IMR-90 (cell line): ENCODE measurements around the gene FAM168A. TPM values are rescaled to one million over a fixed set of nuclear protein-coding genes. Genes with fewer than 3 reads are reported as not detected.

Experiments
- ATAC-seq: fragments of 200-7000 bp; cut with Tn5 transposase; 2 replicates; pipeline ENCODE4 v1.9.1; 2020; ENCODE audit warnings: low read depth, mild to moderate bottlenecking, moderate library complexity
- BruUV-seq: library from RNA; stranded (reverse); fragments of 400-500 nt; replicated peaks from 2 replicates; lab custom pipeline; 2021; lab: Mats Ljungman, UMichigan
- CTCF ChIA-PET: fragments of 300-600 bp; formaldehyde crosslinking; extraction: SDS; loops from one replicate; lab custom pipeline; 2021; ENCODE audit warnings: antibody characterized with exemption; lab: Yijun Ruan, JAX
- POLR2A ChIA-PET: fragments of 300-600 bp; sonication (Branson Sonifier 250); formaldehyde crosslinking; loops from one replicate; lab custom pipeline; 2022; ENCODE audit warnings: antibody characterized with exemption; ENCODE audit not compliant: unreplicated experiment; lab: Charles Lee
- DNase-seq: peaks from one replicate; pipeline ENCODE4 v3.0.0; 2013
- H2AFZ ChIP-seq: replicated peaks from 2 replicates; pipeline ENCODE3; 2013; ENCODE audit warnings: low read length, mild to moderate bottlenecking; ENCODE audit not compliant: poor library complexity
- H2AK5ac ChIP-seq: 2 replicates; pipeline ENCODE4 v1.6.1; 2013; ENCODE audit warnings: low read depth, low read length, inconsistent platforms
- H2AK9ac ChIP-seq: replicated peaks from 2 replicates; pipeline ENCODE3; 2013; ENCODE audit warnings: mild to moderate bottlenecking, low read depth, low read length, moderate library complexity; ENCODE audit not compliant: poor library complexity
- H2BK120ac ChIP-seq: 2 replicates; pipeline ENCODE4 v1.6.1; 2013; ENCODE audit warnings: low read depth, low read length, inconsistent platforms
- H2BK15ac ChIP-seq: 3 replicates; pipeline ENCODE4 v1.6.1; 2013; ENCODE audit warnings: low read depth, low read length, inconsistent platforms
- H2BK20ac ChIP-seq: 2 replicates; pipeline ENCODE4 v1.6.1; 2013; ENCODE audit warnings: low read depth, mild to moderate bottlenecking, inconsistent platforms, low read length, moderate library complexity
- H2BK5ac ChIP-seq: 2 replicates; pipeline ENCODE4 v1.6.1; 2013; ENCODE audit warnings: mild to moderate bottlenecking, low read depth, low read length, inconsistent platforms; ENCODE audit not compliant: poor library complexity, severe bottlenecking
- H3K14ac ChIP-seq: replicated peaks from 2 replicates; pipeline ENCODE4 v1.6.1; 2013; ENCODE audit warnings: low read depth, low read length, inconsistent platforms
- H3K18ac ChIP-seq: 2 replicates; pipeline ENCODE4 v1.6.1; 2013; ENCODE audit warnings: low read depth, low read length, control low read depth
- H3K23ac ChIP-seq: 2 replicates; pipeline ENCODE4 v1.6.1; 2013; ENCODE audit warnings: low read depth, low read length, inconsistent platforms
- H3K27ac ChIP-seq: 2 replicates; pipeline ENCODE4 v1.5.1; 2013; ENCODE audit warnings: mild to moderate bottlenecking, control low read depth, low read length; ENCODE audit not compliant: insufficient read depth
- H3K27me3 ChIP-seq: 2 replicates; pipeline ENCODE4 v1.6.1; 2013; ENCODE audit warnings: low read length; ENCODE audit not compliant: control insufficient read depth, insufficient read depth
- H3K36me3 ChIP-seq: 2 replicates; pipeline ENCODE4 v1.6.1; 2013; ENCODE audit warnings: low read length, mixed read lengths; ENCODE audit not compliant: control insufficient read depth, insufficient read depth
- H3K4ac ChIP-seq: 2 replicates; pipeline ENCODE4 v1.6.1; 2013; ENCODE audit warnings: low read depth, low read length, inconsistent platforms
- H3K4me1 ChIP-seq: 2 replicates; pipeline ENCODE4 v1.6.1; 2013; ENCODE audit warnings: low read length, mixed read lengths; ENCODE audit not compliant: control insufficient read depth, insufficient read depth
- H3K4me2 ChIP-seq: 2 replicates; pipeline ENCODE4 v1.6.1; 2013; ENCODE audit warnings: low read depth, mild to moderate bottlenecking, control low read depth, low read length, moderate library complexity
- H3K4me3 ChIP-seq: 2 replicates; pipeline ENCODE4 v1.5.1; 2013; ENCODE audit warnings: low read depth, mild to moderate bottlenecking, control low read depth, low read length, moderate library complexity; ENCODE audit not compliant: insufficient read depth
- H3K56ac ChIP-seq: 2 replicates; pipeline ENCODE4 v1.6.1; 2013; ENCODE audit warnings: low read length, inconsistent platforms; ENCODE audit not compliant: insufficient read depth; ENCODE audit errors: extremely low read depth
- H3K79me1 ChIP-seq, 2 experiments: 2 replicates each; pipeline ENCODE4 v1.6.1; 2013; ENCODE audit warnings: low read length in 2 of 2, inconsistent platforms in 1 of 2, low read depth in 1 of 2
- H3K9ac ChIP-seq: 2 replicates; pipeline ENCODE4 v1.6.1; 2013; ENCODE audit warnings: low read depth, low read length, control low read depth
- H3K9me1 ChIP-seq: 2 replicates; pipeline ENCODE4 v1.6.1; 2013; ENCODE audit warnings: low read length, inconsistent platforms; ENCODE audit not compliant: insufficient read depth
- H3K9me3 ChIP-seq: 2 replicates; pipeline ENCODE4 v1.6.1; 2013; ENCODE audit warnings: low read length; ENCODE audit not compliant: control insufficient read depth, insufficient read depth
- H4K20me1 ChIP-seq: 2 replicates; pipeline ENCODE4 v1.6.1; 2013; ENCODE audit warnings: low read length, inconsistent platforms; ENCODE audit not compliant: insufficient read depth
- H4K5ac ChIP-seq: 2 replicates; pipeline ENCODE4 v1.6.1; 2013; ENCODE audit warnings: mild to moderate bottlenecking, low read depth, low read length, control low read depth
- H4K8ac ChIP-seq, 2 experiments: 2 replicates each; pipeline ENCODE4 v1.6.1; 2013; ENCODE audit warnings: low read depth in 2 of 2, low read length in 2 of 2, control low read depth in 1 of 2, inconsistent platforms in 1 of 2
- H4K91ac ChIP-seq: 2 replicates; pipeline ENCODE4 v1.6.1; 2013; ENCODE audit warnings: low read depth, low read length, inconsistent platforms; ENCODE audit not compliant: insufficient read depth
- BHLHE40 ChIP-seq: fragments of 150-350 bp; IDR thresholded peaks from 2 replicates; pipeline ENCODE4 v1.6.1; 2016; ENCODE audit warnings: mild to moderate bottlenecking, low read depth, low read length
- CEBPB ChIP-seq: IDR thresholded peaks from 2 replicates; pipeline ENCODE4 v1.6.1; 2012; ENCODE audit warnings: low read depth, low read length, improper control_type of control experiment
- CTCF ChIP-seq: conservative IDR thresholded peaks from 2 replicates; pipeline ENCODE4 v1.5.1; 2012; ENCODE audit warnings: mild to moderate bottlenecking, low read depth, low read length, improper control_type of control experiment
- MAFK ChIP-seq: IDR thresholded peaks from 2 replicates; pipeline ENCODE4 v1.6.1; 2012; ENCODE audit warnings: low read depth, low read length, improper control_type of control experiment
- MAZ ChIP-seq: IDR thresholded peaks from 2 replicates; pipeline ENCODE4 v1.6.1; 2012; ENCODE audit warnings: low read depth, mild to moderate bottlenecking, low read length, improper control_type of control experiment, moderate library complexity, borderline replicate concordance
- MXI1 ChIP-seq: IDR thresholded peaks from 2 replicates; pipeline ENCODE4 v1.6.1; 2012; ENCODE audit warnings: low read depth, mild to moderate bottlenecking, low read length, moderate library complexity, borderline replicate concordance
- NFE2L2 ChIP-seq: fragments of 150-350 bp; IDR thresholded peaks from 2 replicates; pipeline ENCODE4 v1.6.1; 2016; ENCODE audit warnings: low read depth, mild to moderate bottlenecking, low read length
- POLR2A ChIP-seq: IDR thresholded peaks from 2 replicates; pipeline ENCODE4 v1.6.1; 2012; ENCODE audit warnings: mild to moderate bottlenecking, low read depth, low read length
- RFX5 ChIP-seq: IDR thresholded peaks from 2 replicates; pipeline ENCODE4 v1.8.0; 2012; ENCODE audit warnings: low read depth, mild to moderate bottlenecking, low read length, moderate library complexity
- SMC3 ChIP-seq: fragments of 150-350 bp; IDR thresholded peaks from 2 replicates; pipeline ENCODE4 v1.6.1; 2016; ENCODE audit warnings: low read depth, mild to moderate bottlenecking, antibody characterized with exemption, low read length, moderate library complexity
- USF2 ChIP-seq: fragments of 150-350 bp; IDR thresholded peaks from 2 replicates; pipeline ENCODE4 v1.6.1; 2017; ENCODE audit warnings: mild to moderate bottlenecking, antibody characterized with exemption, low read length, low read depth
- WGBS, 2 experiments: methylation state at CpG; one replicate each; pipeline versions ENCODE4 v1.1.5 to v1.1.7; 2013; ENCODE audit warnings: missing lambda C conversion rate in 2 of 2; ENCODE audit not compliant: insufficient read length in 1 of 2; ENCODE audit errors: extremely low coverage in 2 of 2; 5-methylcytosine and 5-hydroxymethylcytosine counted together
- dilution Hi-C: fragments of 300-500 bp; cut with HindIII; formaldehyde crosslinking; loops from one replicate; pipeline ENCODE4 v1.14.3; 2018; ENCODE audit warnings: low sequenced_read_pairs; ENCODE audit not compliant: unreplicated experiment
- in situ Hi-C: fragments of 300-500 bp; cut with MboI; formaldehyde crosslinking; loops from 3 replicates; pipeline ENCODE4 v1.14.3; 2019; ENCODE audit warnings: low sequenced_read_pairs, inconsistent platforms, mixed read lengths
- intact Hi-C: fragments of 100-400 bp; cut with micrococcal nuclease; formaldehyde crosslinking; loops from 2 replicates; pipeline ENCODE4 v1.10.0; 2022
- polyA plus RNA-seq, 3 experiments: library from polyadenylated mRNA; depleted of rRNA; stranded (reverse); fragments of >200 nt; gene quantifications; 2 replicates each; pipeline ENCODE4 v1.2.3, GENCODE V29; 2012; ENCODE audit warnings: low replicate concordance in 1 of 3
- total RNA-seq: library from RNA; depleted of rRNA; stranded (reverse); fragments of >200 nt; gene quantifications from 2 replicates; pipeline ENCODE4 v1.2.3, GENCODE V29; 2012

FAM168A gene
- total and polyA plus RNA-seq, 2 of the 4 experiments (the other 2 are of a cell fraction) = 13.1 to 22.8 TPM

- no peak for TF ChIP-seq MXI1
Measured at GRCh38 chr11:73379189-73379880, 218.6 kb downstream of the FAM168A start (continued).

GRCh38 chr11:73376803-73377629 lies 220.9 kb downstream of the FAM168A start:
- Histone ChIP-seq H2BK120ac (no peak overlapping the region; the same call in 1 of the 2 replicates), H3K9me3 (no peaks in the 10 kb centered on the region), H3K27me3 (no peaks in the 10 kb centered on the region), H3K4me1 (peaks cover 6% of the 10 kb centered on the region; the same call in 1 of the 2 replicates), H3K18ac (peak overlapping the region; percentile 6; the same call in 1 of the 2 replicates), H3K79me1 (peaks cover 19 to 48% of the 10 kb centered on the region in 2 experiments; a peak in 3 of 4 replicates), H3K9ac (peak overlapping the region; percentile 67), H4K5ac (peak overlapping the region; percentile 78), H4K8ac (peak overlapping the region; percentile 22 to 73; a peak in 3 of 4 replicates), H3K14ac (peak overlapping the region; percentile 92), H4K91ac (peak overlapping the region; percentile 31), H2AK5ac (peak overlapping the region; percentile 96), H3K4me2 (peak overlapping the region; percentile 86), H3K56ac (peak overlapping the region; percentile 41; the same call in 1 of the 2 replicates), H2AFZ (peak overlapping the region; percentile 92), H2BK20ac (no peak overlapping the region), H3K27ac (peak overlapping the region; percentile 51), H2AK9ac (peak overlapping the region; percentile 92), H3K4ac (peak overlapping the region; percentile 38), H4K20me1 (peaks cover 46% of the 10 kb centered on the region; the same call in 1 of the 2 replicates), H3K36me3 (no peaks in the 10 kb centered on the region), H3K9me1 (peaks cover 7% of the 10 kb centered on the region; the same call in 1 of the 2 replicates), H2BK15ac (peak overlapping the region; percentile 37; the same call in 1 of the 3 replicates), H2BK5ac (peak overlapping the region; percentile 74), H3K4me3 (peak overlapping the region; percentile 66), H3K23ac (peak overlapping the region; percentile 54; the same call in 1 of the 2 replicates)
- in situ Hi-C loops = no loop called here
- 2% methylated on average over 29 of the region's 56 CpGs; no CpG with 5 or more reads in 1 of the 2 experiments for WGBS, 2 experiments
- ATAC-seq (peak; percentile 7), DNase-seq (peak; percentile 72)
- intact Hi-C loops = loop anchor here (5.0 kb wide), 1 partner anchor 70 kb away; the partner anchor contains the start of gene ARHGEF17
- ChIA-PET POLR2A (no interaction called here), CTCF (interaction anchor here (0.8 to 1.6 kb wide), 2 partner anchors 16 to 26 kb away, joined by 3 to 5 read pairs; no protein-coding TSS in a partner anchor)
- dilution Hi-C loops = no loop called here
- BruUV-seq = no TSS peak
- TF ChIP-seq CTCF (no peak), BHLHE40 (peak; percentile 85), USF2 (no peak), POLR2A (peak; percentile 70), CEBPB (no peak), MXI1 (no peak), SMC3 (no peak), NFE2L2 (no peak), MAFK (no peak), RFX5 (no peak), MAZ (peak; percentile 13; the same call in 1 of the 2 replicates)
